ENCODE measurements around the gene CPA1.

CPA1 gene

DNA sequence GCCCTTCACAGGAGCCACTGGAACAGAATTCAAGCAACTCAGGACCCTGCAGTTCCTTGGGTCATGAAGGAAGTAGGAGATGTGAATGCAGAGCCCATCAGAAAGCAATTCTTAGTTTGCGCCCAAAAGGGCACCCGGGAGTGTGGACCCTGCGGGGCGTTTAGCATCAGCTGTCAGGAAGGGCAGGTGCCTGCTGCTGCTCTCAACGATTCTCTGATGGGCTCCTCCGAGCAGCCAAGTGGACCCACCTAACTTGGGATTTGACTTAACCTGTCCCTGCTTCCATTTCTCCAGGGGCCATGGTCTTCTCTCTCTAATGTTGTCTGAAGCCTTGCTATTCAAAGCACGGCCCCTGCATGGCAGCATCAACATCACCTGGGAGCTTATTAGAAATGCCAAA, 18.6 kb upstream of the CPA1 start:
- no peaks in the 10 kb centered on the region for H3K79me2 ChIP-seq (ENCODE audit: insufficient read depth, low read length)
- no peak overlapping the region for H3K9ac ChIP-seq (ENCODE audit: low read depth, low read length)
- H4K20me1 ChIP-seq (ENCODE audit: insufficient read depth, low read length) = no peaks in the 10 kb centered on the region
- H3K27me3 ChIP-seq (ENCODE audit: insufficient read depth, low read length, poor library complexity) = no peaks in the 10 kb centered on the region
- no peaks in the 10 kb centered on the region for H3K4me1 ChIP-seq (ENCODE audit: insufficient read depth, low read length)
- H3K36me3 ChIP-seq (ENCODE audit: insufficient read depth, low read length) = no peaks in the 10 kb centered on the region
- DNase-seq = no peak
- H3K4me2 ChIP-seq (ENCODE audit: insufficient read depth, low read length) = no peak overlapping the region
- H3K9me3 ChIP-seq (ENCODE audit: insufficient read depth, low read length, severe bottlenecking) = peaks cover 7% of the 10 kb centered on the region
- ATAC-seq (ENCODE audit: insufficient read depth, low read depth) = no peak
- TF ChIP-seq, protein P1, sequence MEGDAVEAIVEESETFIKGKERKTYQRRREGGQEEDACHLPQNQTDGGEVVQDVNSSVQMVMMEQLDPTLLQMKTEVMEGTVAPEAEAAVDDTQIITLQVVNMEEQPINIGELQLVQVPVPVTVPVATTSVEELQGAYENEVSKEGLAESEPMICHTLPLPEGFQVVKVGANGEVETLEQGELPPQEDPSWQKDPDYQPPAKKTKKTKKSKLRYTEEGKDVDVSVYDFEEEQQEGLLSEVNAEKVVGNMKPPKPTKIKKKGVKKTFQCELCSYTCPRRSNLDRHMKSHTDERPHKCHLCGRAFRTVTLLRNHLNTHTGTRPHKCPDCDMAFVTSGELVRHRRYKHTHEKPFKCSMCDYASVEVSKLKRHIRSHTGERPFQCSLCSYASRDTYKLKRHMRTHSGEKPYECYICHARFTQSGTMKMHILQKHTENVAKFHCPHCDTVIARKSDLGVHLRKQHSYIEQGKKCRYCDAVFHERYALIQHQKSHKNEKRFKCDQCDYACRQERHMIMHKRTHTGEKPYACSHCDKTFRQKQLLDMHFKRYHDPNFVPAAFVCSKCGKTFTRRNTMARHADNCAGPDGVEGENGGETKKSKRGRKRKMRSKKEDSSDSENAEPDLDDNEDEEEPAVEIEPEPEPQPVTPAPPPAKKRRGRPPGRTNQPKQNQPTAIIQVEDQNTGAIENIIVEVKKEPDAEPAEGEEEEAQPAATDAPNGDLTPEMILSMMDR (IDR thresholded peaks at IDR 0.05; ENCODE audit: borderline replicate concordance, extremely low read depth, low read length, poor library complexity, severe bottlenecking) = no peak
- no peak for TF ChIP-seq EZH2 (IDR thresholded peaks at IDR 0.05; ENCODE audit: borderline replicate concordance, low read depth, low read length, severe bottlenecking)
- H2AFZ ChIP-seq (ENCODE audit: low read depth, low read length) = no peak overlapping the region
- no peak overlapping the region for H3K27ac ChIP-seq (ENCODE audit: low read length)
- H3K4me3 ChIP-seq (ENCODE audit: low read depth in 1 of 2, low read length in 2 of 2) = no peak overlapping the region

DNA sequence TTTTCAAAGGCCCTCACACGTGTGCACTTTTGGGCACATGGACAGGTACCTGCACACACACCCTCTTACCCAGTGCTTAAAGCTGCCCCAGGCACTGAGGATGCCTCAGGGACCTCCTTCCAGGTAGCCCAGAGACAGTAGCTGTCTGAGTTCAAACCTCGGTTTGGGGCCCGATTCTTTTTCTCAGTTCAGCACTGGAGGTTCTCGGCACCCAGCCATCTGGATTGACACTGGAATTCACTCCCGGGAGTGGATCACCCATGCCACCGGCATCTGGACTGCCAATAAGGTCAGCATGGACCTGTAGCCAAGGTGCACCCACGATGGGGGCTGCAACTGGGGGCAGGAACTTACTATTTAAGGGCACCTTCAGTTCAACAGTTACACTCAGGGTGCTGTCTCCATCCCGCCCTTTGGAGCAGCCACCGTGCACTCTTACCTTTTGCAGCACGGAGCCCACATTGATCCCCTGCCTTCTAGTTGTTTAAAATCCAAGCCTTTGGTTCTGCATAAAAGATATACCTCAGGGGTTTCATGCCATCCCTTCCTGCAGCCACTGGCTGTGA, 18.0 kb upstream of the CPA1 start:
- no peaks in the 10 kb centered on the region for H3K4me1 ChIP-seq (ENCODE audit: insufficient read depth, low read length)

DNA sequence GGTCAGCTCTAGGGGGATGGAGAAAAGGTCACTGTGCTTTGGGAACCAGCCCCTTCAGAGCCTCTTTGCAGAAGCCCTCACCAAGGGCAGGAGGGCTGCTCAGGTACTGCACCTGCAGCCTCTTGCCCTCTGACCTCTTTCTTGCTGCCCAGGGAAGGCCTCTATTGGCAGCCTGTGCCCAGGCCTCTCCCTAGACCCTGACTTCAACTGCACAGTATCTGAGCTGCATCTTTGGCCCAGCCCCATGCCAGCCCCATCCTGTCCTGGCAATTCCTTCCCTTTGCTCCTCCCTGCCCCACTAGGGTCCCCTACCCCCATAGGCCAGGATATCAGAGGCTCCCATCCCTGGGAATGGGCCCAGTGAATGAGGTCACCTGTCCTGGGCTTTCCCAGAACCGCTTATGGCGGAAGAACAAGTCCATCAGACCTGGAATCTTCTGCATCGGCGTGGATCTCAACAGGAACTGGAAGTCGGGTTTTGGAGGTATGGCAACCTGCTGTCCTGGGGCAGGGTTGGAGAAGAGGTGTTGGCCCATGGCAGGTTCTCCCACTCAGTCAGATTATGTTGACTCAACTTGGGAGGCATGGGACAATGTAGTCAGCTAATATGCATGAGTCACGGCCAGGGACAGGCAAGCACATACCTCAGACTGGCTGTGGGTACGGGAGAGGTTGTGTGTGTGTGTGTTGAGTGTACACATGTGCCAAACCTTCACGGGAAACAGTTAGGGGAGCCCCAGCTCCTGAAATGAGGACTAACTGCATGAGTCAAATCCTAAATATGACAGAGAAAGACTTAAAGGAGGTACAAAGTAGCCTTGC, 17.1 kb upstream of the CPA1 start:
- H3K4me1 ChIP-seq (ENCODE audit: insufficient read depth, low read length) = no peaks in the 10 kb centered on the region
- no peaks in the 10 kb centered on the region for H4K20me1 ChIP-seq (ENCODE audit: insufficient read depth, low read length)
- TF ChIP-seq EZH2 (IDR thresholded peaks at IDR 0.05; ENCODE audit: borderline replicate concordance, low read depth, low read length, severe bottlenecking) = no peak
- TF ChIP-seq, protein P1 (IDR thresholded peaks at IDR 0.05; ENCODE audit: borderline replicate concordance, extremely low read depth, low read length, poor library complexity, severe bottlenecking) = no peak
- H3K9ac ChIP-seq (ENCODE audit: low read depth, low read length) = no peak overlapping the region
- H3K4me3 ChIP-seq (ENCODE audit: low read depth in 1 of 2, low read length in 2 of 2) = no peak overlapping the region
- H3K27me3 ChIP-seq (ENCODE audit: insufficient read depth, low read length, poor library complexity) = no peaks in the 10 kb centered on the region
- no peaks in the 10 kb centered on the region for H3K79me2 ChIP-seq (ENCODE audit: insufficient read depth, low read length)
- no peak overlapping the region for H2AFZ ChIP-seq (ENCODE audit: low read depth, low read length)
- no peaks in the 10 kb centered on the region for H3K36me3 ChIP-seq (ENCODE audit: insufficient read depth, low read length)
- ATAC-seq (ENCODE audit: insufficient read depth, low read depth) = no peak
- H3K27ac ChIP-seq (ENCODE audit: low read length) = no peak overlapping the region
- H3K9me3 ChIP-seq (ENCODE audit: insufficient read depth, low read length, severe bottlenecking) = peaks cover 7% of the 10 kb centered on the region
- H3K4me2 ChIP-seq (ENCODE audit: insufficient read depth, low read length) = no peak overlapping the region
- no peak for DNase-seq

More for the DNA sequence above, 18.0 kb upstream of the CPA1 start:
- Histone ChIP-seq H2AFZ (ENCODE audit: low read depth, low read length) (no peak overlapping the region), H3K9ac (ENCODE audit: low read depth, low read length) (no peak overlapping the region), H3K27ac (ENCODE audit: low read length) (no peak overlapping the region), H3K4me3 (ENCODE audit: low read depth in 1 of 2, low read length in 2 of 2) (no peak overlapping the region), H4K20me1 (ENCODE audit: insufficient read depth, low read length) (no peaks in the 10 kb centered on the region), H3K36me3 (ENCODE audit: insufficient read depth, low read length) (no peaks in the 10 kb centered on the region), H3K79me2 (ENCODE audit: insufficient read depth, low read length) (no peaks in the 10 kb centered on the region), H3K27me3 (ENCODE audit: insufficient read depth, low read length, poor library complexity) (no peaks in the 10 kb centered on the region), H3K4me2 (ENCODE audit: insufficient read depth, low read length) (no peak overlapping the region), H3K9me3 (ENCODE audit: insufficient read depth, low read length, severe bottlenecking) (peaks cover 7% of the 10 kb centered on the region)
- ATAC-seq (ENCODE audit: insufficient read depth, low read depth) (no peak), DNase-seq (no peak)
- TF ChIP-seq, protein P1 (IDR thresholded peaks at IDR 0.05; ENCODE audit: borderline replicate concordance, extremely low read depth, low read length, poor library complexity, severe bottlenecking) = no peak
- TF ChIP-seq EZH2 (IDR thresholded peaks at IDR 0.05; ENCODE audit: borderline replicate concordance, low read depth, low read length, severe bottlenecking) = no peak
